Neural cell (in vitro differentiated cells): ENCODE measurements around the gene POLR3K.

Source experiments
- CTCF ChIP-seq: fragments of 450-650 bp; IDR thresholded peaks from 2 replicates; pipeline ENCODE4 v1.5.1; 2014; ENCODE audit warnings: antibody characterized with exemption, mild to moderate bottlenecking, moderate library complexity; ENCODE audit not compliant: poor library complexity, severe bottlenecking
- EP300 ChIP-seq: fragments of 450-650 bp; conservative IDR thresholded peaks from 2 replicates; pipeline ENCODE4 v1.6.1; 2014; ENCODE audit warnings: antibody characterized with exemption, mild to moderate bottlenecking, moderate library complexity; ENCODE audit not compliant: poor library complexity, severe bottlenecking
- EZH2 ChIP-seq: fragments of 200-600, 300-800 bp; shearing (Covaris generic), sonication (generic); IDR thresholded peaks from 2 replicates; pipeline ENCODE4 v1.6.1; 2014; ENCODE audit warnings: antibody characterized with exemption, low read length, borderline replicate concordance, mild to moderate bottlenecking; ENCODE audit not compliant: insufficient read depth, poor library complexity, severe bottlenecking
- POLR2AphosphoS5 ChIP-seq: IDR thresholded peaks from 2 replicates; pipeline ENCODE4 v1.6.1; 2012
- RAD21 ChIP-seq: fragments of 450-650 bp; conservative IDR thresholded peaks from 2 replicates; pipeline ENCODE4 v1.6.1; 2014; ENCODE audit warnings: antibody characterized with exemption, mild to moderate bottlenecking, moderate library complexity
- REST ChIP-seq: IDR thresholded peaks from 2 replicates; pipeline ENCODE4 v1.6.1; 2012; ENCODE audit warnings: borderline replicate concordance
- SMC3 ChIP-seq: fragments of 450-650 bp; conservative IDR thresholded peaks from 2 replicates; pipeline ENCODE4 v1.6.1; 2014; ENCODE audit warnings: antibody characterized with exemption, mild to moderate bottlenecking, moderate library complexity; ENCODE audit not compliant: poor library complexity
- TAF1 ChIP-seq: IDR thresholded peaks from 2 replicates; pipeline ENCODE4 v1.6.1; 2012; ENCODE audit warnings: low read depth

GRCh38 chr16:76535-77272, 23.3 kb upstream of the POLR3K start:
- TF ChIP-seq CTCF = no peak
- no peak for TF ChIP-seq EZH2
- no peak for TF ChIP-seq TAF1
- no peak for TF ChIP-seq SMC3
- TF ChIP-seq RAD21 = no peak
- TF ChIP-seq POLR2AphosphoS5 = no peak
- TF ChIP-seq REST = no peak
- no peak for TF ChIP-seq EP300
